K562 treated with DMSO at 1 percent for 48 hours (cell line): ENCODE measurements around the gene CLIC6. TPM values are rescaled to one million over a fixed set of nuclear protein-coding genes. Genes with fewer than 3 reads are reported as not detected.

Experiments
- total RNA-seq: library from RNA; unstranded; fragments of 300-600 nt; gene quantifications from 2 replicates; pipeline ENCODE4 v1.2.3, GENCODE V29; 2022; ENCODE audit warnings: low replicate concordance; ENCODE audit errors: extremely low read depth

Gene CLIC6
- total RNA-seq: not detected in 2 replicates

DNA sequence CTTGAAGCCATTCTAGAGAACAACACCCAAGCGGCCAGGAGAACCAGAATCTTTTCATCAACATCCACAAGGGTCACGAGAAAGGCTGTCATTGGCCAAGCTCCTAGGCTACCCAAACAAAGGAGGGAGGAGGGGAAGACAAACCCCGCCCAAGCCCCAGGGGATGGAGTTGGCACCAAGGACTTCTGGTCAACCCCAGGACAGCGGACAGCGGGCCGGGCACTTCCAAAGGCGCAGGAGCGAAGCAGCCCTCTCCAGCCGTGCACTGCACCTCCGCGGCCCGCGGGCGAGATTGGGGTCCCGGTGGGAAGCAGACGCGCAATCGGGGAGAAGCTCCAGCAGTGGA lies at the start of gene CLIC6:
Gene CLIC6, plus strand, starts transcription at position 192 of the 346 bp plus-strand sequence. CDS start 395 bp downstream, outside the sequence.

Other genes with a start within 250 kb of the CLIC6 start
- gene SMIM34, start 245.0 kb upstream of the CLIC6 start, total RNA-seq: not detected in 2 replicates
- gene KCNE1, start 156.8 kb upstream of the CLIC6 start, total RNA-seq: not detected in 2 replicates
- gene RCAN1, start 53.9 kb upstream of the CLIC6 start, total RNA-seq: not detected in 2 replicates